GM12891 (cell line): ENCODE data around the gene LPCAT4.

ENCODE experiments used
- POLR2A ChIP-seq: IDR thresholded peaks from 2 replicates; pipeline ENCODE4 v1.6.1; 2011; ENCODE audit warnings: low read depth, low read length, control low read depth
- POLR2AphosphoS5 ChIP-seq: IDR thresholded peaks from 2 replicates; pipeline ENCODE4 v1.6.1; 2011; ENCODE audit warnings: low read depth, low read length, control low read depth

GRCh38 chr15:34335176-34336032, 31.6 kb downstream of the LPCAT4 start:
- no peak for TF ChIP-seq POLR2A
- TF ChIP-seq POLR2AphosphoS5: no peak
